Neuronal stem cell (in vitro differentiated cells): ENCODE results near the gene RYR1.
A peak's percentile ranks its signal among the peaks of the same experiment; 100 is the strongest.
"Not testable (repeated sequence)": the region's sequence is repeated elsewhere in the genome, so short reads cannot be mapped to it uniquely, and the experiment has no call there.

Experiments used
- DNase-seq: peaks from one replicate; pipeline ENCODE4 v3.0.0-alpha.2; 2013; ENCODE audit warnings: low spot score
- H2AFZ ChIP-seq: one replicate; pipeline ENCODE4 v1.6.1; 2013; ENCODE audit warnings: mild to moderate bottlenecking, low read length, inconsistent platforms
- H2AK5ac ChIP-seq: 2 replicates; pipeline ENCODE4 v1.6.1; 2013; ENCODE audit warnings: low read depth, mild to moderate bottlenecking, inconsistent platforms, low read length, moderate library complexity, mixed read lengths
- H2BK120ac ChIP-seq: 2 replicates; pipeline ENCODE4 v1.6.1; 2013; ENCODE audit warnings: low read depth, mild to moderate bottlenecking, inconsistent platforms, low read length, moderate library complexity, mixed read lengths
- H2BK12ac ChIP-seq: one replicate; pipeline ENCODE4 v1.6.1; 2013; ENCODE audit warnings: low read length, inconsistent platforms
- H2BK15ac ChIP-seq: 2 replicates; pipeline ENCODE4 v1.6.1; 2013; ENCODE audit warnings: mild to moderate bottlenecking, low read length, inconsistent platforms, mixed read lengths
- H2BK5ac ChIP-seq: one replicate; pipeline ENCODE4 v1.6.1; 2013; ENCODE audit warnings: inconsistent platforms, mild to moderate bottlenecking, low read length, moderate library complexity
- H3K14ac ChIP-seq: one replicate; pipeline ENCODE4 v1.6.1; 2013; ENCODE audit warnings: low read length, inconsistent platforms
- H3K18ac ChIP-seq: 2 replicates; pipeline ENCODE4 v1.6.1; 2013; ENCODE audit warnings: low read length, inconsistent platforms
- H3K23ac ChIP-seq: 2 replicates; pipeline ENCODE4 v1.6.1; 2013; ENCODE audit warnings: low read depth, mild to moderate bottlenecking, mixed read lengths, low read length, inconsistent platforms; ENCODE audit not compliant: poor library complexity
- H3K27ac ChIP-seq: replicated peaks from 3 replicates; pipeline ENCODE4 v1.5.1; 2013; ENCODE audit warnings: low read length, inconsistent platforms
- H3K27me3 ChIP-seq, 3 experiments: 2 replicates each; pipeline ENCODE4 v1.6.1; 2013; ENCODE audit warnings: low read length in 3 of 3, mild to moderate bottlenecking in 2 of 3, inconsistent platforms in 1 of 3, low read depth in 1 of 3, mixed read lengths in 1 of 3, moderate library complexity in 1 of 3; ENCODE audit not compliant: control insufficient read depth in 3 of 3, insufficient read depth in 3 of 3
- H3K36me3 ChIP-seq, 2 donors: replicated peaks in 1 of 2; 2 replicates each; pipeline ENCODE4 v1.6.1; 2013; ENCODE audit warnings: low read length in 2 of 2; ENCODE audit not compliant: control insufficient read depth in 2 of 2, insufficient read depth in 2 of 2
- H3K4ac ChIP-seq: 2 replicates; pipeline ENCODE4 v1.6.1; 2013; ENCODE audit warnings: inconsistent platforms, mild to moderate bottlenecking, low read length, moderate library complexity
- H3K4me1 ChIP-seq, 2 donors: 1 replicate in 1 of 2; 2 replicates in 1 of 2; pipeline ENCODE4 v1.6.1; 2013; ENCODE audit warnings: low read length in 2 of 2, low read depth in 1 of 2; ENCODE audit not compliant: control insufficient read depth in 2 of 2, insufficient read depth in 1 of 2
- H3K4me2 ChIP-seq: one replicate; pipeline ENCODE4 v1.6.1; 2013; ENCODE audit warnings: mild to moderate bottlenecking, low read length, inconsistent platforms; ENCODE audit not compliant: insufficient read depth, poor library complexity, severe bottlenecking
- H3K4me3 ChIP-seq, 2 donors: 2 replicates each; pipeline ENCODE4 v1.5.1; 2013; ENCODE audit warnings: low read length in 2 of 2, mild to moderate bottlenecking in 2 of 2, inconsistent platforms in 1 of 2, moderate library complexity in 1 of 2
- H3K79me1 ChIP-seq: one replicate; pipeline ENCODE4 v1.6.1; 2013; ENCODE audit warnings: low read depth, mild to moderate bottlenecking, inconsistent platforms, low read length, moderate library complexity
- H3K9ac ChIP-seq: one replicate; pipeline ENCODE4 v1.6.1; 2013; ENCODE audit warnings: mild to moderate bottlenecking, low read depth, low read length, inconsistent platforms; ENCODE audit not compliant: poor library complexity
- H3K9me3 ChIP-seq, 2 donors: replicated peaks in 1 of 2; 2 replicates each; pipeline versions ENCODE3 to v1.6.1; 2013; ENCODE audit warnings: low read length in 2 of 2, mild to moderate bottlenecking in 2 of 2, inconsistent platforms in 1 of 2, low read depth in 1 of 2, mixed read lengths in 1 of 2, moderate library complexity in 1 of 2; ENCODE audit not compliant: control insufficient read depth in 2 of 2, insufficient read depth in 1 of 2
- H4K8ac ChIP-seq: one replicate; pipeline ENCODE4 v1.6.1; 2013; ENCODE audit warnings: low read depth, mild to moderate bottlenecking, inconsistent platforms, low read length, moderate library complexity
- H4K91ac ChIP-seq: one replicate; pipeline ENCODE4 v1.6.1; 2013; ENCODE audit warnings: low read length, low read depth, mild to moderate bottlenecking, inconsistent platforms; ENCODE audit not compliant: poor library complexity
- WGBS, 2 donors: extraction: QIAGEN DNeasy Blood & Tissue Kit; methylation state at CpG; one replicate each; pipeline ENCODE4 v1.1.7; 2013; ENCODE audit warnings: missing lambda C conversion rate in 2 of 2, mixed read lengths in 1 of 2; ENCODE audit not compliant: insufficient read length in 2 of 2, insufficient replicate concordance in 1 of 2; ENCODE audit errors: extremely low coverage in 2 of 2; 5-methylcytosine and 5-hydroxymethylcytosine counted together

Gene RYR1

GRCh38 chr19:38492181-38492813 lies 58.8 kb downstream of the RYR1 start:
- Histone ChIP-seq H3K27ac (no peak overlapping the region), H4K8ac (no peak overlapping the region), H2BK15ac (no peak overlapping the region), H3K4me2 (no peak overlapping the region), H2AFZ (no peak overlapping the region), H3K9ac (no peak overlapping the region), H3K9me3 (peaks cover 0 to 2% of the 10 kb centered on the region in 2 donors), H3K23ac (no peak overlapping the region), H3K36me3 (no peaks in the 10 kb centered on the region), H3K18ac (no peak overlapping the region), H2BK120ac (no peak overlapping the region), H4K91ac (no peak overlapping the region), H3K4me1 (no peaks in the 10 kb centered on the region), H2AK5ac (no peak overlapping the region), H2BK5ac (no peak overlapping the region), H3K14ac (no peak overlapping the region), H3K4ac (no peak overlapping the region), H3K4me3 (no peak overlapping the region), H3K27me3 (no peaks in the 10 kb centered on the region), H2BK12ac (no peak overlapping the region), H3K79me1 (no peaks in the 10 kb centered on the region)
- no peak for DNase-seq
- WGBS, 2 donors: no CpG with 5 or more reads among the region's 9 CpGs

DNA sequence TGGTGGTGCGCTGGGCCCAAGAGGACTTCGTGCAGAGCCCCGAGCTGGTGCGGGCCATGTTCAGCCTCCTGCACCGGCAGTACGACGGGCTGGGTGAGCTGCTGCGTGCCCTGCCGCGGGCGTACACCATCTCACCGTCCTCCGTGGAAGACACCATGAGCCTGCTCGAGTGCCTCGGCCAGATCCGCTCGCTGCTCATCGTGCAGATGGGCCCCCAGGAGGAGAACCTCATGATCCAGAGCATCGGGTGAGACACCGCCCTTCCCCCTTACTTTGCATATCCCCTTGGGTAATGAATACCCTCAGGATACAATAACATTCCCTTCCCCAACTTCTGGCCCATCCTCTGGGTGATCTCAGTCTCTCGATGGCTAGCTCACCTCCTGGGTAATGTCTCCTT lies 60.9 kb downstream of the RYR1 start:
- H3K4me2 ChIP-seq: no peak overlapping the region
- peaks cover 0 to 2% of the 10 kb centered on the region in 2 donors for H3K9me3 ChIP-seq
- H2BK12ac ChIP-seq: no peak overlapping the region
- no peak overlapping the region for H2BK5ac ChIP-seq
- H3K36me3 ChIP-seq: no peaks in the 10 kb centered on the region
- no peak for DNase-seq
- no peak overlapping the region for H2AK5ac ChIP-seq
- peak overlapping the region; percentile 77 for H3K14ac ChIP-seq
- no peak overlapping the region for H2BK120ac ChIP-seq
- no peak overlapping the region for H3K9ac ChIP-seq
- peak overlapping the region in 1 of 2 donors; percentile 37 for H3K4me3 ChIP-seq
- no peaks in the 10 kb centered on the region for H3K4me1 ChIP-seq
- no CpG with 5 or more reads among the region's 21 CpGs for WGBS, 2 donors
- peak overlapping the region; percentile 25 for H3K18ac ChIP-seq
- no peak overlapping the region for H2BK15ac ChIP-seq
- no peak overlapping the region for H3K27ac ChIP-seq
- no peaks in the 10 kb centered on the region for H3K27me3 ChIP-seq
- no peak overlapping the region for H4K91ac ChIP-seq
- H3K4ac ChIP-seq: no peak overlapping the region
- H4K8ac ChIP-seq: no peak overlapping the region
- no peak overlapping the region for H3K23ac ChIP-seq
- no peak overlapping the region for H2AFZ ChIP-seq
- no peaks in the 10 kb centered on the region for H3K79me1 ChIP-seq

GRCh38 chr19:38495375-38495774 lies 61.9 kb downstream of the RYR1 start:
- H3K79me1 ChIP-seq, H3K4me3 ChIP-seq, H3K27me3 ChIP-seq, H3K23ac ChIP-seq, H4K91ac ChIP-seq, H3K14ac ChIP-seq, H2AK5ac ChIP-seq, H3K9me3 ChIP-seq, H2AFZ ChIP-seq, H3K4ac ChIP-seq, H3K18ac ChIP-seq, H2BK5ac ChIP-seq, H2BK15ac ChIP-seq, H3K27ac ChIP-seq, H3K4me1 ChIP-seq, H3K36me3 ChIP-seq, H4K8ac ChIP-seq, H3K4me2 ChIP-seq, H2BK12ac ChIP-seq, H3K9ac ChIP-seq, H2BK120ac ChIP-seq, DNase-seq: not testable (repeated sequence)
- WGBS, 2 donors: no CpG with 5 or more reads among the region's 2 CpGs

DNA sequence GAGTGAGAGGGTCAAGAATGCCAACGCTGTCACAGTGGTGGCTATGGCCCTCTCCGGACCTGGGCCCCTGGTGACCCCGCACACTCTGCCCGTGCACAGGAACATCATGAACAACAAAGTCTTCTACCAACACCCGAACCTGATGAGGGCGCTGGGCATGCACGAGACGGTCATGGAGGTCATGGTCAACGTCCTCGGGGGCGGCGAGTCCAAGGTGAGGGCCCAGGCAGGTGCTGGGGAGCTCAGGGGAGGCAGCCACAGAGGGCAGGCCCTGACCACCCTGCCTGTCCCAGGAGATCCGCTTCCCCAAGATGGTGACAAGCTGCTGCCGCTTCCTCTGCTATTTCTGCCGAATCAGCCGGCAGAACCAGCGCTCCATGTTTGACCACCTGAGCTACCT lies 62.6 kb downstream of the RYR1 start:
- Histone ChIP-seq H2BK15ac (no peak overlapping the region), H4K8ac (no peak overlapping the region), H2AFZ (no peak overlapping the region), H2AK5ac (no peak overlapping the region), H3K18ac (no peak overlapping the region), H3K36me3 (no peaks in the 10 kb centered on the region), H2BK12ac (no peak overlapping the region), H3K14ac (peak overlapping the region; percentile 63), H3K23ac (peak overlapping the region; percentile 55), H3K79me1 (no peaks in the 10 kb centered on the region), H2BK120ac (no peak overlapping the region), H3K4me1 (no peaks in the 10 kb centered on the region), H3K27ac (no peak overlapping the region), H3K9me3 (peaks cover 0 to 2% of the 10 kb centered on the region in 2 donors), H2BK5ac (peak overlapping the region; percentile 75), H3K4me3 (no peak overlapping the region), H3K9ac (no peak overlapping the region), H3K27me3 (no peaks in the 10 kb centered on the region), H3K4ac (no peak overlapping the region), H4K91ac (no peak overlapping the region), H3K4me2 (no peak overlapping the region)
- no peak for DNase-seq
- WGBS, 2 donors: no CpG with 5 or more reads among the region's 17 CpGs
